ENCODE data around the gene EXOC2.
"Not testable (repeated sequence)": the region's sequence is repeated elsewhere in the genome, so short reads cannot be mapped to it uniquely, and the experiment has no call there.

The EXOC2 gene

GRCh38 chr6:701700-702479 is 9.0 kb upstream of the EXOC2 start:
- H3K4me1 ChIP-seq (ENCODE audit: insufficient read depth, low read length) = peaks cover 20% of the 10 kb centered on the region
- no peak overlapping the region for H3K9ac ChIP-seq (ENCODE audit: low read depth, low read length)
- no peaks in the 10 kb centered on the region for H3K9me3 ChIP-seq (ENCODE audit: control insufficient read depth, insufficient read depth, low read length)
- no peaks in the 10 kb centered on the region for H3K36me3 ChIP-seq (ENCODE audit: insufficient read depth, low read length)

GRCh38 chr6:701215-701614 is 8.3 kb upstream of the EXOC2 start:
- peaks cover 20% of the 10 kb centered on the region for H3K4me1 ChIP-seq (ENCODE audit: insufficient read depth, low read length)
- no peak overlapping the region for H3K9ac ChIP-seq (ENCODE audit: low read depth, low read length)
- H3K9me3 ChIP-seq (ENCODE audit: control insufficient read depth, insufficient read depth, low read length) = no peaks in the 10 kb centered on the region

DNA sequence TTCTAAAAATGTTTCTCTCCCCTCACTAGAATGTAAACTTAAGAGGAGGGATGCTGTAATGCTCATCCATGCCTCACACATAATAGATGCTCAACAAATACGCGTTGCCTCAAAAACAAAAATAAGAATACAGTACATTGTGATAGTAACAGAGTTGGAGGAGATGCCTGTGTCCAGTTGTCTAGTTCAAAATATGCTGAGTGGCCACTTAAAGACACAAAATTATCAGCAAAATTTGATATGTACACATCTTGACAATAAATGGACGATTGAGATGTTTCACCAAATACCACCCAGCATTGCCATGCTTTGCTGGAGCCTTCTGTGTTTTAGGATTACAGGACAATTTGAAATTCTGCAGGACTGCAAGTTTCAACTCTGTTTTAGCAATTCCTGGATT is 7.6 kb upstream of the EXOC2 start:
- no peaks in the 10 kb centered on the region for H3K36me3 ChIP-seq (ENCODE audit: insufficient read depth, low read length)
- peaks cover 20% of the 10 kb centered on the region for H3K4me1 ChIP-seq (ENCODE audit: insufficient read depth, low read length)
- no peaks in the 10 kb centered on the region for H3K9me3 ChIP-seq (ENCODE audit: control insufficient read depth, insufficient read depth, low read length)
- H3K9ac ChIP-seq (ENCODE audit: low read depth, low read length) = no peak overlapping the region

More at GRCh38 chr6:701215-701614, 8.3 kb upstream of the EXOC2 start:
- H3K36me3 ChIP-seq (ENCODE audit: insufficient read depth, low read length) = no peaks in the 10 kb centered on the region

DNA sequence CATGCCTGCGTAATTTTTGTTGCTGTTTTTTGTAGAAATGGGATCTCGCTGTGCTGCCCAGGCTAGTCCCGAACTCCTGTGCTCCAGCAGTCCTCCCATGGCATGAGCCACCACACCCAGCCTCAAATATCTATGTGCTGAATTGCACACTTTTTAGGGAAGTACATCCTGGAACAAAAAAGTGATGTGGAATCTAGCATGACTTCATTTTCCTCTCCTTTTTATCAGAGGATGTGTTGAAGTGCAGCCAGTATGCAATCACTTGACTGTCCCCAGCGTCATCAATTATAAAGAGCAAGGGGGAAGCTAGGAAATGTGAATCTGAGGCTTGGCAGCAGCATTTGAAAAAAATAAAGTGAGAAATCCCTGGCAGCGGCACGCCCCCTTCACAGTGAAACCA is 6.4 kb upstream of the EXOC2 start:
- H3K36me3 ChIP-seq (ENCODE audit: insufficient read depth, low read length) = no peaks in the 10 kb centered on the region
- H3K4me1 ChIP-seq (ENCODE audit: insufficient read depth, low read length) = peaks cover 20% of the 10 kb centered on the region
- H3K9me3 ChIP-seq (ENCODE audit: control insufficient read depth, insufficient read depth, low read length) = no peaks in the 10 kb centered on the region
- no peak overlapping the region for H3K9ac ChIP-seq (ENCODE audit: low read depth, low read length)

GRCh38 chr6:694431-695126 is 1.6 kb upstream of the EXOC2 start:
- H3K36me3 ChIP-seq (ENCODE audit: insufficient read depth, low read length); H3K9me3 ChIP-seq (ENCODE audit: control insufficient read depth, insufficient read depth, low read length); H3K4me1 ChIP-seq (ENCODE audit: insufficient read depth, low read length); H3K9ac ChIP-seq (ENCODE audit: low read depth, low read length): not testable (repeated sequence)

DNA sequence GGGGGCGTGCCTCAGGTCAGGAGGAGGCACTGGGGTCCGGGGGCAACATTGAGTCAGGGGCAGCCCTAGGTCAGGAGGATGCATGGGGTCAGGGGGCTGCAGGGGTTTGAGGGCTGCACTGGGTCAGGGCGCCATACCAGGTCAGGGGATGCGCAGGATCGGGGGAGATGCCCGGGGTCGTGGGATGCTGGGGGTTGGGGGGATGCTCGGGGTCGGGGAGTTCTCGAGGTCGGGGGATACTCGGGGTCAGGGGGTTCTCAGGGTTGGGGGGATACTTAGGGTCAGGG is 727 bp upstream of the EXOC2 start:
- no peaks in the 10 kb centered on the region for H3K36me3 ChIP-seq (ENCODE audit: insufficient read depth, low read length)
- H3K9me3 ChIP-seq (ENCODE audit: control insufficient read depth, insufficient read depth, low read length) = no peaks in the 10 kb centered on the region
- peak overlapping the region; percentile 60; the same call in 1 of the 2 replicates for H3K9ac ChIP-seq (ENCODE audit: low read depth, low read length)
- H3K4me1 ChIP-seq (ENCODE audit: insufficient read depth, low read length) = no peaks in the 10 kb centered on the region

DNA sequence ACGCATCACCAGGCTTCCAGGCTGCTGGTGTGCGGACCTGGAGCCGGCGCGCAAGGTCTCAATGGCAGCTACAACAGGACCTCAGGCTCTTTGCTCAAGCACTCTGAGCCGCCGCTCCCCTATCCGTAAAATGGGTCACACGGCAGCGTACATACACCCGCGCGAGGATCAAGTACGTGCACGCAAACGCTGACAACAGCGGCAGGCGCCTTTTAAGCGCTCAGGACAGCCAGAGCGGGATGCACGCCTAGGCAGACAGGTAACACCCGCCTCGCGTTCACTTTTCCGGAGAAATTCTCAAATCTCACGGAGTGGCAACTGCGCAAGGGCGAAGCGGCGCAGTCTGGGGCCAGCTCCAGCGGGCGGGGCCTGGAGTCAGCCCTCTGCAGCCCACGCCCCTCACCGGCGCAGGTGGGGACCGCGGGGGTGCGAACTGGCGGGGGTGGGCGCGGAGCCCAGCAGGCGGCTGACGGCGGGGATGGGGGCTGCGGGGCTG is 535 bp downstream of the EXOC2 start:
- Histone ChIP-seq H3K9me3 (ENCODE audit: control insufficient read depth, insufficient read depth, low read length) (no peaks in the 10 kb centered on the region), H3K4me1 (ENCODE audit: insufficient read depth, low read length) (no peaks in the 10 kb centered on the region), H3K9ac (ENCODE audit: low read depth, low read length) (peak overlapping the region; percentile 60), H3K36me3 (ENCODE audit: insufficient read depth, low read length) (no peaks in the 10 kb centered on the region)

GRCh38 chr6:689223-689622 is 3.7 kb downstream of the EXOC2 start:
- no peak overlapping the region for H3K9ac ChIP-seq (ENCODE audit: low read depth, low read length)
- peaks cover 14% of the 10 kb centered on the region for H3K4me1 ChIP-seq (ENCODE audit: insufficient read depth, low read length)
- H3K36me3 ChIP-seq (ENCODE audit: insufficient read depth, low read length) = no peaks in the 10 kb centered on the region
- no peaks in the 10 kb centered on the region for H3K9me3 ChIP-seq (ENCODE audit: control insufficient read depth, insufficient read depth, low read length)

DNA sequence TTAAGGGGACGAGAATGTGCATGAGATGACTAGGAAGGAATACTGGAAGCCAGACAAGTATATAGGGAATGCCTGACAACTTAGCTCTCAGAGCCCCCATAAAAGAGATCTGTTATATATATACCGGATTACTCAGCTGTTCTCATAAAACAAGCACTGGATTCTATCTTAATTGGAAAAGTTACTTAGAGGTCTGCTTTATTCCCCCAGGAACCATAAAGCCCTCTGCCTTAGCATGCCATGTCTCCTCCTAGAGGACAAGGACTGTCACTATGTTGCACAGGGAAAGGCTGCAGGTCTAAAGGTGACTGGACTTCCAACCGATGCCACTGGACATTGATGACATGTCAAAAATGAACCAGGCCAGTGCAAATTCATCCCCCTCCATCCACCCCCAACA is 6.4 kb downstream of the EXOC2 start:
- Histone ChIP-seq H3K9ac (ENCODE audit: low read depth, low read length) (no peak overlapping the region), H3K9me3 (ENCODE audit: control insufficient read depth, insufficient read depth, low read length) (no peaks in the 10 kb centered on the region), H3K36me3 (ENCODE audit: insufficient read depth, low read length) (no peaks in the 10 kb centered on the region), H3K4me1 (ENCODE audit: insufficient read depth, low read length) (peaks cover 29% of the 10 kb centered on the region)

DNA sequence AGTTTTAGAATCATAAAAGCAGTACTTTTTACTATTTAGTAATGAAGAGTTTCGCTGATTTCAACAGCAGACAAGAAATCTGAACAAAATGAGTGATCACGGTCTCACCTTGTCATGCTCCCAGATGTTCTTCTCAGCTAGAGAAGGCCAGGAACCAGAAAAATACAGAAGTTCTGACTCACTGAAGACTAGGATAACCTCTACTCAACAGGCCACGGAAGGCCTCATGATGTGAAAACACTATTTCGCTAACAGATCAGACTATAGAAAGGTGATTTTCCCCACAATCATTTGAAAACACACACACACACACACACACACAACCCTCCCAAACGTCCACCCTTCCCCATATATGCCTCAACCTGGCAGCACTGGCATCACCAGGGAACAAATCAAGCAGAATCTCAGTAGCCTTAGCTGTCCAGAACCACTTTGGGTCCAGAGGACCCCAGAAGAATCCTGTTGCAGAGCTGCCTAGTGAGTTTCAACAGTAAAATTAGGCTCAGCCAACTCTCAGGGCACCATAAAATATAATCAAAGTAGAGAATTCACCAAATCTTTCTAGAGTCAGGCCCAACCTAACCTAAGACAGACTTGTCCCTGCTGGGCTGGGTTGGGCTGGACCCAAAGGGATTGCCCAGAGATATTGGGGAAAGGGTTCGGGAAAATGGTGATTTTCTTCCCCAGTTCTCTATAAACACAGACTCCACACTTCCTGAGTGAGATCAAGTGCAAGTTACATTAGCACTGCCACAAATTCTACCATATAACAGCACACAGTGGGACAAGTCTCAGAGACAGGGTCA is 7.9 kb downstream of the EXOC2 start:
- Histone ChIP-seq H3K9ac (ENCODE audit: low read depth, low read length) (no peak overlapping the region), H3K4me1 (ENCODE audit: insufficient read depth, low read length) (peaks cover 43% of the 10 kb centered on the region), H3K9me3 (ENCODE audit: control insufficient read depth, insufficient read depth, low read length) (no peaks in the 10 kb centered on the region), H3K36me3 (ENCODE audit: insufficient read depth, low read length) (no peaks in the 10 kb centered on the region)

GRCh38 chr6:683742-684440 is 9.0 kb downstream of the EXOC2 start:
- Histone ChIP-seq H3K36me3 (ENCODE audit: insufficient read depth, low read length) (no peaks in the 10 kb centered on the region), H3K9me3 (ENCODE audit: control insufficient read depth, insufficient read depth, low read length) (no peaks in the 10 kb centered on the region), H3K9ac (ENCODE audit: low read depth, low read length) (peak overlapping the region; percentile 41; the same call in 1 of the 2 replicates), H3K4me1 (ENCODE audit: insufficient read depth, low read length) (peaks cover 54% of the 10 kb centered on the region)

GRCh38 chr6:680666-681340 is 12.1 kb downstream of the EXOC2 start:
- Histone ChIP-seq H3K9me3 (ENCODE audit: control insufficient read depth, insufficient read depth, low read length) (no peaks in the 10 kb centered on the region), H3K36me3 (ENCODE audit: insufficient read depth, low read length) (no peaks in the 10 kb centered on the region), H3K4me1 (ENCODE audit: insufficient read depth, low read length) (peaks cover 54% of the 10 kb centered on the region), H3K9ac (ENCODE audit: low read depth, low read length) (no peak overlapping the region; the same call in 1 of the 2 replicates)

GRCh38 chr6:680251-680650 is 12.7 kb downstream of the EXOC2 start:
- Histone ChIP-seq H3K4me1 (ENCODE audit: insufficient read depth, low read length) (peaks cover 50% of the 10 kb centered on the region), H3K9me3 (ENCODE audit: control insufficient read depth, insufficient read depth, low read length) (no peaks in the 10 kb centered on the region), H3K36me3 (ENCODE audit: insufficient read depth, low read length) (no peaks in the 10 kb centered on the region), H3K9ac (ENCODE audit: low read depth, low read length) (no peak overlapping the region; the same call in 1 of the 2 replicates)

- H3K9ac ChIP-seq (ENCODE audit: low read depth, low read length) = no peak overlapping the region
- no peaks in the 10 kb centered on the region for H3K36me3 ChIP-seq (ENCODE audit: insufficient read depth, low read length)
- H3K4me1 ChIP-seq (ENCODE audit: insufficient read depth, low read length) = peaks cover 49% of the 10 kb centered on the region
- no peaks in the 10 kb centered on the region for H3K9me3 ChIP-seq (ENCODE audit: control insufficient read depth, insufficient read depth, low read length)
These were observed 13.7 kb downstream of the EXOC2 start for GRCh38 chr6:679282-679681.

All from ES-I3 (cell line).